CD1c-positive myeloid dendritic cell (primary cell): ENCODE measurements around the gene PRRT3.
"Not testable (repeated sequence)": the region's sequence is repeated elsewhere in the genome, so short reads cannot be mapped to it uniquely, and the experiment has no call there.

Experiments
- DNase-seq: peaks from one replicate; pipeline ENCODE4 v3.0.0-alpha.2; 2016; ENCODE audit errors: extremely low spot score

Gene PRRT3

DNA sequence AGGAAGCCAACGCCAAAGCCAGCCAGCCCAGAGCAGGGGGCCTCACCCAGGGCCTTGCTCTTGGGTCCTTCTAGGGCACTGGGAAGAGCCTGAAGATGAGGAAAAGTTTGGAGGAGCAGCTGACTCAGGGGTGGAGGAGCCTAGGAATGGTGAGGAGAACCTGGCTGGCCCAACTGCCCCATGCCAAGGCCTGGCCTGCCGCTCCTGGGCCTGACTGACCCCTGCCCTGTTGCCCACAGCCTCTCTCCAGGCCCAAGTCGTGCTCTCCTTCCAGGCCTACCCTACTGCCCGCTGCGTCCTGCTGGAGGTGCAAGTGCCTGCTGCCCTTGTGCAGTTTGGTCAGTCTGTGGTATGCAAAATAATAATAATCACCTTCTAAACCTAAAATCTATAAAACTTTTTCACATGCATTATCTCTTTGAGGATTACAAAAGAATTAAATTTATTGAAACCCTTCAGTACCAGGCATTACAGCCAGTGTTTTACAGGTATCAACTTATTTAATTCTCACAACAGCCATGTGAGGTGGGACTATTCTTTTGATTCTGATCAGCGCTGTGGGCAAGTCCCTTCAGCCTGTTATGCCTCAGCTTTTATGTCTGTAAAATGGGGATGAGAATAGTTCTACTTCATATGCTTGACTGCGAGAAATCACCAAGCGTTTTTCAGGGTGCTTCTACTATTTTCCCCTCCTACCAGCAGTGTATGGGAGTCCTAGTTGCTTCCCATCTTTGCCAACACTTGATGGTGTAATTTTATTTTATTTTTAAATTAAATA lies 33.8 kb downstream of the PRRT3 start:
- DNase-seq, result no peak

DNA sequence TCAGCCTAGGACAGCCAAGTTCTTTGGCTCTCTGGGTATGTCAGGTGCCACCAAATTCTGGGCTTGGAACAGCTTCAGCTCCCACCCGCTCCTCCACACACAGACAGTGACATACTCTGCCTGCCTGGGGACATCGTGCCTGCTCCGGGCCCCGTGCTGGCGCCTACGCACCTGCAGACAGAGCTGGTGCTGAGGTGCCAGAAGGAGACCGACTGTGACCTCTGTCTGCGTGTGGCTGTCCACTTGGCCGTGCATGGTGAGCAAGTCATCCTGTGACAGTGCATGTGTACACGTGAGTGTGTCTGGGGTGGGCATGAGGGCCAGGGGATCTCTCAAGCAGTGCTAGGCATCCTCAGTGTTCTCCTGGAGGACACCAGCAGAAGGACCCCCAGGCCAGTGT lies 34.4 kb downstream of the PRRT3 start:
- DNase-seq, result no peak

DNA sequence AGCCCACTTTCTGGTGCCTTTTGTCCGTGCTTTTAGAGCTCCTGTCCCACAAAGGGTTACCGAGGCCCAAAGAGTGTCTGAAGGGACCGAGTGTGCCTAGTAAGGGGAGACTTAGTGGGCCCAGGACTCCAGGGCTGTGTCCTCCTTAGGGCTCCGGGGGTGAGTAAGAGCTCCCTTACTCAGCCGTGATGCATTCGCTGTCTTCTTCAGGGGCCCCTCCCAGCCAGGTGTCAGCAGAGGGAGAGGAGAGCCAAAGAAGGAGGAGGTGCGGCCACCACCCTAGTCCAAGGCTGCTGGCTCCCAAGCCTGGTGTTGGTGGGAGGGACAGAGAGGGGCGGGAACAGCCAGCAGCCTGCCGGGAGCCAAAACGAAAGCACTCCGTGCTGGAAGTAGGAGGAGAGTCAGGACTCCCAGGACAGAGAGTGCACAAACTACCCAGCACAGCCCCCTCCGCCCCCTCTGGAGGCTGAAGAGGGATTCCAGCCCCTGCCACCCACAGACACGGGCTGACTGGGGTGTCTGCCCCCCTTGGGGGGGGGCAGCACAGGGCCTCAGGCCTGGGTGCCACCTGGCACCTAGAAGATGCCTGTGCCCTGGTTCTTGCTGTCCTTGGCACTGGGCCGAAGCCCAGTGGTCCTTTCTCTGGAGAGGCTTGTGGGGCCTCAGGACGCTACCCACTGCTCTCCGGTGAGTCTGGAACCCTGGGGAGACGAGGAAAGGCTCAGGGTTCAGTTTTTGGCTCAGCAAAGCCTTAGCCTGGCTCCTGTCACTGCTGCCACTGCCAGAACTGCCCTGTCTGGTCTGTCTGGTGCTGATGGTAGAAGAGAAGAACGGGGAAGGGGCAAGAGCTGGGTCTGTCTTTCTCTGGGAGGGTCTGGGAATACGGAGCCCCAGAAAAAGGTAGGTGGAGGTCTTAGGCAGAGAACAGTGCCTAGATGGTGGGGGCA lies 35.2 kb downstream of the PRRT3 start, which contains the start of gene IL17RC:
IL17RC (plus strand) TSS at position 365 of the 947 bp plus-strand sequence; CDS start at position 583, 218 bp downstream.
- DNase-seq, result peak; percentile 70

DNA sequence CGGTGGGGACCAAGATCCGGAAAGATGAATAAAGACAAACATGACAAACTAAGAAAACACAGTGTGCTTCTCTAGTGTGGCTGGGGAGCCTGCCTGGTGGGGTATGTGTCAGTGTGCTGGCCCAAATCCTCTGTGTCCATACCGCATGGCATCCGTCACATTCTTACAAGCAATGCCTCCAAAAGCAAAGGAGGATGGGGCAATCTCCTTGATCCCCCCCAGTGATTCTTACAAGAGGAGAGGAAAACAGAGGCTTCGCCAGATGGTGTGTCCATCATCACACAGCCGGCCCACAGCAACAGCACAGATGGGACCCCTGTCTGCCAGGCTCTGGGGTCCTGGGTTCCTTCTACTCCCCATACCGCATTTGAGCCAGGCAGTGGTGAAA lies 35.9 kb downstream of the PRRT3 start:
- DNase-seq, result no peak

DNA sequence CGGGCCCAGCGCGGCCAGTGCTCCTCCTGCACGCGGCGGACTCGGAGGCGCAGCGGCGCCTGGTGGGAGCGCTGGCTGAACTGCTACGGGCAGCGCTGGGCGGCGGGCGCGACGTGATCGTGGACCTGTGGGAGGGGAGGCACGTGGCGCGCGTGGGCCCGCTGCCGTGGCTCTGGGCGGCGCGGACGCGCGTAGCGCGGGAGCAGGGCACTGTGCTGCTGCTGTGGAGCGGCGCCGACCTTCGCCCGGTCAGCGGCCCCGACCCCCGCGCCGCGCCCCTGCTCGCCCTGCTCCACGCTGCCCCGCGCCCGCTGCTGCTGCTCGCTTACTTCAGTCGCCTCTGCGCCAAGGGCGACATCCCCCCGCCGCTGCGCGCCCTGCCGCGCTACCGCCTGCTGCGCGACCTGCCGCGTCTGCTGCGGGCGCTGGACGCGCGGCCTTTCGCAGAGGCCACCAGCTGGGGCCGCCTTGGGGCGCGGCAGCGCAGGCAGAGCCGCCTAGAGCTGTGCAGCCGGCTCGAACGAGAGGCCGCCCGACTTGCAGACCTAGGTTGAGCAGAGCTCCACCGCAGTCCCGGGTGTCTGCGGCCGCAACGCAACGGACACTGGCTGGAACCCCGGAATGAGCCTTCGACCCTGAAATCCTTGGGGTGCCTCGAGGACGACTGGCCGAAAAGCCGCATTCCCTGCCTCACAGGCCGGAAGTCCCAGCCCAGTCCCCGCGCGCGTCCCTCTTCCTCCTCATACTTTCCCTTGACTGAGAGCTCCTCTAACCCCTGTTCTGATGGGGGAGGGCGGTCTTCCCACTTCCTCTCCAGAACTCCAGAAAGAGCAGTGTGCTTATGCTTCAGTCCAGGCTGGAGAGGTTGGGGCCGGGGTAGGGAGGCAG lies 36.7 kb downstream of the PRRT3 start:
- DNase-seq, result peak; percentile 73

DNA sequence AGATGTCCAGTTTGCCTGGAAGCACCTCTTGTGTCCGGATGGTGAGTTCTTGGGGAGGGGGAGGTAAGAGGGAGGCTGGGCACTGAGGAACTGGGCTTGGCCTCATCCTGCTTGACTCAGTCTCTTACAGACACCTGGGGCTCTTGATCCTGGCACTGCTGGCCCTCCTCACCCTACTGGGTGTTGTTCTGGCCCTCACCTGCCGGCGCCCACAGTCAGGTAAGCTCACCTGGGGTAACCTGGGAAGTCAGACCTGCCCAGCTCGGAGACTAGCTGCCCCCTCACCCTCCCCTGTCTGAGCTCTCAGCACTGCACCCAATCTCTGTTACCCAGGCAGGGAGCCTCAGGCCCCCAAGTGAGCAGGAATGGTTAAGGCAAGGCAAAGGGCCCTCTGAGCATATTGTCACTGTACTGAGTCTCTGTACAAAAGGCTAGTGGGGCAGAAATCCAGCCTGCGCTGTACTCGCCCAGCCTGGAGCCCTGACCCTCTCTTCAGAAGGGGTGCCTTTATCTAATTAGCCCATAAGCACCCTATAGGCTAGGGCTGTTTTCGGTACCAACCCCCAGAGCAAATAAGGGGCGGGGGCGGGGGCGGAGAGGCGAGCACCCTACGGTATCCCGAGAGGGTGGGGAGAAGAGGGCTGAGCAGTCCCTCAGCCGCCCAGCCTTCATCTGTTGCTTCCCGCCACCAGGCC lies 37.5 kb downstream of the PRRT3 start:
- DNase-seq, result no peak

DNA sequence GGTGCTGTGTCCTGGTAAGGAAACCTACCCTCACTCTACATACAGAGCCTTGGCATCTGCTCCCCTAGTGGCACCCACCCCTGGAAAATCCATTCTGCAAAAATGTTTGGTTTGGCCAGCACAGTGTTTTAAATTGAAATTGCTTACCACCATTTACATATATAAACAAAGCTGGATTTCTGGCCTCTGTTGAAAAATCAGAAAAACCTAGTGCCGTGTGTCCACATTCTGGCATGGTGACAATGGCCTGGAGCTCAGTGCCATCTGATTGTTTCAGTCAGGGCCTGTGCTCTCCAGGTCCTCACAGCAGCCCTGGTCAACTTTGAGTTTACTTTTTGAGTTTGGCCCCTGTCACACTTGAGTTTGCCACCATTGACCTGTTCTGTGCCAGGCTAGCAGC lies 38.2 kb downstream of the PRRT3 start:
- no peak for DNase-seq

DNA sequence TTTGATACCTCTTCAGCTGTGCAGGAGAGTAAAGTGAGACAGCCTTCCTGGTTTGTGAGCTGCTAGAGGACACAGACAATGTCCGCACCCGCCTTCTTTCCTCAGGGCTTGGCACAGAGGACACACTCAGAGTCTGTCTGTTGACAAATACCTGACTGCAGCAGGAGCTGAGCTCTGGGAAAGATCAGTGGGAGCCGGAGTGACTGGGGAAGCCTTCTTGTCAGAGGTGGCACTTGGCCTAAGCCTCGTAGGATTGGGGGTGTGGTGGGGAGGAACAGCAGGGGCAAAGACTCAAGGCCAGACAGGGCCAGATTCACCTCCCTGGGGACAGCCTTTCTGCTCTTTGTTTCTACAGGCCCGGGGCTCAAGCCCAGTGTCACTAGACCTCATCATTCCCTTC lies 38.6 kb downstream of the PRRT3 start:
- DNase-seq, result no peak

DNA sequence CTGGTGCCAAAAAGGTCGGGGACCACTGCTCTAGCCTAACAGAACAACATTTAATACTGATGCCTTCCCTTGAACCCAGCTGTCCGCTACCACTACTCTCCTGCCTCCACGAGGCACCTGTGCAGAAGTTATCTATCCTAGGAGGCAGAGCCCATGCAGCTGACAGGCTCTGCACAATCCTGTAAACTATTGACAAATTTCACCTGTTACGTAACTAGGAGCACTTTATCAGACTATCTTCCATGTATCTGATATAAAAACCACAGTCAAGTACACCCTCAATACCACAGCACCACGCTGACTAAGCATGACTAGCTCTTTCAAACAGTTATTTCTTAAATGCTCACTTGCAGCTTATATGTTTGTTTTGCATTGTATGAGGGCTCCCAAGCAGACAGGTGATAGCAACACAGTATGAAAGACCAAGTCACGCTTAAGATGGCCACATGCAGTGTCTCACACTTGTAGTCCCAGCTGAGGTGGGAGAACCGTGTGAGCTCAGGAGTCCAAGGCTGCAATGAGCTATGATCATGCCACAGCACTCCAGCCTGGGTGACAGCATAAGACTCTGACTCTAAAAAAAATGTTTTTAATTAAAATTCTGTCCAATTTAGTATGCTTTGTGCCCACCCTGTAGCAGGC lies 39.8 kb downstream of the PRRT3 start:
- DNase-seq, result no peak

DNA sequence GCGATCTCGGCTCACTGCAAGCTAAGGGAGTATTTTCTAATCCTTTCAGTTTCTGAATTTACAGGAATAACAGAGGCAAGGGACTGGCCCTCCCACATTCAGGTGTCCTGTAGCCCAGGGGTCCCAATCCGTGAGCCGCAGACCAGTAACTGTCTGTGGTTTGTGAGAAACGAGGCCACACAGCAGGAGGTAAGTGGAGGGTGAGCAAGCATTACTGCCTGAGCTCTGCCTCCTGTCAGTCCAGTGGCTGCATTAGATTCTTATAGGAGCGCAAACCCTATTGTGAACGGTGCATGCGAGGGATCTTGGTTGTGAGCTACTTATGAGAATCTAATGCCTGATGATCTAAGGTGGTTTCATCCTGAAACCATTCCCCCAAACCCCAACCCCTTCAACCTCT lies 40.3 kb downstream of the PRRT3 start:
- DNase-seq, result no peak

DNA sequence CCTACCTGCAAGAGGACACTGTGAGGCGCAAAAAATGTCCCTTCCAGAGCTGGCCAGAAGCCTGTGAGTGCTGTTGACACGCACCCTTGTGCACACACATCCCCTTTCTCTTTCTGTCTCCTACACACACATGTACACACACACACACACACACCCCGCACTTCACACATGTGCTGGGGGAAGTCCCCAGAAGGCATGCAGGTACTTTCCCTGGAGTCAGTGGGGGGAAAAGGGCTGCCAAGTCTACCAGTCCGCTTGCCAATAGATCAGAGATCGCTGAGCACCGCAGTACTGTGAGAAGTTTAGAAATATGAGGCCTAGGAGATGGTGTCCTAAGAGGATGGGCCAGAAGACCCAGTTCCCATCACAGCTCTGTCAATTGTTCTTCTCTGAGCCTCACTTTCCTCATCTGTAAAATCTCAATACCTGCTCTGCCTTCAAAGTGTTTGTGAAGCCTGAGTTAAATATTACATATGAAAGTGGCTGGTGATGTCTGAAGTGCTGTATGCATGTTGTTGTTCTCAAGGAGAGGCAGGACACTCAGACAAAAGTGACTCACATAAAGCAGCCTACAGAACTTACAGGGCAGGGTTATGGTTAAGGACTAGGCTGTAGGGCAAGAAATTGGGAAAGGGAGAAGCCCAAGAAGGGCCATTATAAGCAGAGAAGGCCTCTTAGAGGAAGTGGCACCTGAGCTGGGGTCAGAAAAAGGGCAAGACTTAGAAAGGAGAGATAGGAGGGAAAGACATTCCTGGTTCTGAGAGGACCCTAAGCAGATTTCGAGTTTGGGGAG lies 42.8 kb downstream of the PRRT3 start:
- DNase-seq, result no peak

DNA sequence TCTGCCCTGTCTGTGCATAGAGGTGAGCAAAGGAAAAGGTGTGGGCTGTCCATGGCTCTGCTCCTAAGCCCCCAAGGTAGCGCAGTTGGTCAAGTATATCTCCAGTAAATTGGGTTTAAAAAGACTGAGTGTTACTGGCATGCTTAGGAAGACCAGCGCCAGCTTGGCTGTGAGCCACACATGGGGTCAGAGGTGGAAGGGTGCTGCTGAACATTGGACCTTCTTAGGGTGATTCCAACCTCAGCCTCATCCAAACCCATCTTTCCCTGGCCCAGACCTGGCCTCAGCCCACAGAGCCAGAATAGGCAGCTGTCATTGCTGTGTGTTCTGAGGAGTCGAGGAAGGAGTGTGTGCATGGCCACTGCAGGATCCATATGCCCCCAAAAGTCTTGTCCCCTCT lies 43.9 kb downstream of the PRRT3 start:
- no peak for DNase-seq

DNA sequence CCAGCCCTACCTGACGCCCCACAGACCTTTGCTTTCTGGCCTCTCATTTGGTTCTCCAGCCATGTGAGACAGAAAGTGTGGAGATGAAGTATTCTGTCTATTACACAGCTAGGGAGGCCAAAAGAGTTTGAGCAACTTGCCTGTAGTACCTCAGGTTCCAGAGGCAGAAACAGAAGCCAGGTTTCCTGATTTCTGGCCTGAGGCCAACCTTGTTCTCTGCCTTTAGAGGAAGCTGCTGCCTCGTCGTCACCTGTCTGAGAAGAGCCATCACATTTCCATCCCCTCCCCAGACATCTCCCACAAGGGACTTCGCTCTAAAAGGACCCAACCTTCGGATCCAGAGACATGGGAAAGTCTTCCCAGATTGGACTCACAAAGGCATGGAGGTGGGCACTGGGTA lies 45.7 kb downstream of the PRRT3 start:
- DNase-seq, result no peak

DNA sequence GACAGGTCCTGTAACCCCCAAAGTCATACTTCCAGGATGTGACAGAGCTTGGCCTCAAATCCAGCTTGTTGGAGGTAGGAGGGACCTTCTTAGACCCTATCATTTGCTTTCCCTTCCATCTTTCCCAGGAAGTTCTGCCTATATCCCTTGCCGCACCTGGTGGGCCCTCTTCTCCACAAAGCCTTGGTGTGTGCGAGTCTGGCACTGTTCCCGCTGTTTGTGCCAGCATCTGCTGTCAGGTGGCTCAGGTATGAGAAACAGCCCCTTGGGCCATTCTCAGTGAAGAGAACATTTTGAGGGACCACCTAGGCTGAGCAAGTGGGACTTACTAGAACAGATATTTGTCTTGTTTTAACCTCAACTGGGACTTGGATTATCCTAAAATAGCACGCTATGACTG lies 48.3 kb downstream of the PRRT3 start:
- DNase-seq, result no peak

DNA sequence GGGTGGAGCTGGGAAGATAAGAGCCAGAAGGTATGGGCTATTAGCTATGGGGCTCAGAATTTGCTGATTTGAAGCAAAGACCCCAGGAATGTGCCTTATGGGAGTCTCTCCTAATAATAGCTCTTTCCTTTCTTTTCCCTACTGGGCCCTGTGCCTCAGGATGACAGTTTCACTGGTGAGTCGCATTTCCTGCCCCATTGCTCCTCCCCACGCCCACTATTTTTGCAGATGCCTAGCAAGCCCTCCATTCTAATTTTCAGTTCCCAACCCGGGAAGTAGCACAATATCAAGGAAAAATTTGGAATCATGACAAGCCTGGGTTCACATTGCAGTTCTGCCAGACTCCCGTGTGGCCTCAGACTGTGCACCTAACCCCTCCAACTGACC lies 49.0 kb downstream of the PRRT3 start:
- peak; percentile 56 for DNase-seq

DNA sequence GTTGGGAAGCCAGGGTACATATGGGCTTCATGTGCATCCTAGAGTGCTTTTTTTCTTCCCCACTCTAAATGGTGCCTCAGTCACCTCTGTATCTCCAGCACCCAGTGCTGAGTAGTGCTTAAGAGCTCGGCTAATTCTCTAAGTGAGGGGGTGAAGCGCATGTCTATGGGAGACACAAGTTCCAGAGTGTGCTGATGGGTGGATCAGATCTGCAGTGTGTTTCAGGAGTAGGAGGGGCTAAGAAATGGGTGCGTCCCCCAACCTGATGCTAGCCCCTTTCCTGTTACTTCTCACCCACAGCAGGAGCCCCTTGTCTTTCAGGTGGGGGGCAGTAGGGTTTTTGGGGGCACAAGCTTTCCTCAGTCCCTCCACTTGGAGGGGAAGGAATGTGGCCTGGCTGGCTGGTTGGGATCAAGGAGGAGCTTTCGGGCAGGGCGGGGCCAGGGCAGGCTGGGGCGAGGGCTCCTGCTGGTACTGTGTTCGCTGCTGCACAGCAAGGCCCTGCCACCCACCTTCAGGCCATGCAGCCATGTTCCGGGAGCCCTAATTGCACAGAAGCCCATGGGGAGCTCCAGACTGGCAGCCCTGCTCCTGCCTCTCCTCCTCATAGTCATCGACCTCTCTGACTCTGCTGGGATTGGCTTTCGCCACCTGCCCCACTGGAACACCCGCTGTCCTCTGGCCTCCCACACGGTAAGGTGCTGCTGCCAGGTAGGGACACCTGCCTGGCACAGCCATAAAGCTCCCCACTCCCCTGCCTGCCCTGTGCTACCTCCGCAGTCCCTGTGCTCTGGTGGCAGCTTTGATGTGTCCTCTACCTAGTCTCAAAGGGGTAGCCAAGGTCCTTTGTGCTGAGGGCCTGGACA lies 49.6 kb downstream of the PRRT3 start, which contains the start of gene IL17RE:
IL17RE (plus strand) TSS at position 477 of the 866 bp plus-strand sequence; CDS start at position 562, 85 bp downstream.
- DNase-seq, result no peak

DNA sequence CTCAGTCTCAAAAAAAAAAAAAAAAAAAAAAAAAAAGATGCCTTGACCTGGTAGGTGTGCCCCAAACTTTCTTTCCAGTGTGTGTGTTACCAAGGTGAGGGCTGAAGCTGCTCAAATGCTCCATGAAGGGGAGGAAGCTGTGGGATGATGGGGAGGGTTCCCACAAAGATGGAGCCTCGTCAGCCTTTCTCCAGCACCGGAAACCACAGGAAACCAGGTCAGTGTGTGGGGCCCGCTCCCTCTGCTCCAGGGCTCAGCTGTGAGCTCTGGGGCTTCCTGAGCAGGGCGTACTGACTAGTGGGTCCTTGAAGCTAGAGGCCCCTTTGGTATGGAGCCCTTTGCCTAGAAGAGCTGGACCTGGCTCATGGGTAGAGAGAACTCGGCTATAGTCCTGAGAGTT lies 50.2 kb downstream of the PRRT3 start:
- no peak for DNase-seq

DNA sequence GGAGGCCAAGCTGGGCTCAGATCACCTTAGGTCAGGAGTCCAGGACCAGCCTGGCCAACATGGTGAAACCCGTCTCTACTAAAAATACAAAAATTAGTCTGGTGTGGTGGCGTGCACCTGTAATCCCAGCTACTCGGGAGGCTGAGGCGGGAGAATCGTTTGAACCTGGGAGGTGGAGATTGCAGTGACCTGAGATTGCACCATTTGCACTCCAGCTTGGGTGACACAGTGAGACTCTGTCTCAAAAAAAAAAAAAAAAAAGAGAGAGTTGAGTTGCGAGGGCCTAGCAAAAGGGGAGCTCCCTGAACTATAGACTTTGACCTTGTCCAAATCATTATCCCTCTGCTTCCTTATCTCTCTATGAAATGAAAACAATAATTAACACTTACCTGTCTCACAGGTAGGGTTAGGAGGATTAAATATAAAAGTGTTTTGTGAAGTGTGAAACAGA lies 51.2 kb downstream of the PRRT3 start:
- DNase-seq, result not testable (repeated sequence)
